NK-92 (cell line): ENCODE measurements around the gene KLHL5.

ENCODE experiments used
- DNase-seq: peaks from one replicate; lab custom pipeline; 2025; ENCODE audit not compliant: unreplicated experiment; lab: John Stamatoyannopoulos, UW

The KLHL5 gene

GRCh38 chr4:39044364-39044955 lies 17.6 kb upstream of the KLHL5 start:
- peak; percentile 69 for DNase-seq

DNA sequence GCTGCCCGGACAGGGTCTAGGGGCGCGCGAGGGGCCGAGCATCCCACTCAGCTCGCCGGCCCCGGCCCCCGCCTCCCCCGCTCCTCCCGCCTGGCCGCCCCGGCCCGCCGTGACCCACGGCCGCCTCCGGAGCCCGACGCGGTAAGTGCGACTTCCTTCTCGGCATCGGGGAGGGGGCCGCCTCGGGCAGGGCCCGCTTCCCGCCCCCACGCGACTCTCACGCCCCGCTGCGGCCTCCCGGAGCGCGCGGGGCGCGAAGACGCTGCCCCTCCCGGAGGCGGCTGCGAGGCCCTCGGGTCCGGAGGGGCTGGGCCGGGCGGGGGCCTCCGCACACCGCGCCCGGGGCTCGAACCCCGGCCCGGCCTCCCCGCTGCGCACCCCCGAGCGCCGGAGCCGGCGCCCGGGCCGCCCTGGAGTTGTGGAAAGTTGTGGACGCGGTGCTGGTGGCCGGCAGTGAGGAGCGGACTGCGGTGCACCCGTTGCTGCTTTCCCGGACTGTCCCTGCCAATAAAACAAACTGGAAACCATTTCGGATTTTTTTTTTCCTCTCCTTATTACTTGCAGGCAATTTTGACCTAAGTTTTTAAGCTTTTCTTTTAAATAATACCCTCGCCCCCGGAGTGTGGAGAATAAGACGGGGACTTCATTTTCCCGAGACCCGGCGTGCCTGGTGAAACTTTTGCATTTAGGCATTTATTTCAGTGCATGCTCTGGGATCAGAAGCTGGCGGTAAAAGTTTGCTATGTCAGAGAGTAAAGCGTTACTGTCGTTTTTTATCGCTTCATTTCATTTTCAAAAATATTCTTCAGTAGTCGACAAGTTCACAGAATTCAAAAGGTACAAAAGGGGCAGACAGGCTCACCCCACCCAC lies 16.8 kb upstream of the KLHL5 start:
- no peak for DNase-seq

DNA sequence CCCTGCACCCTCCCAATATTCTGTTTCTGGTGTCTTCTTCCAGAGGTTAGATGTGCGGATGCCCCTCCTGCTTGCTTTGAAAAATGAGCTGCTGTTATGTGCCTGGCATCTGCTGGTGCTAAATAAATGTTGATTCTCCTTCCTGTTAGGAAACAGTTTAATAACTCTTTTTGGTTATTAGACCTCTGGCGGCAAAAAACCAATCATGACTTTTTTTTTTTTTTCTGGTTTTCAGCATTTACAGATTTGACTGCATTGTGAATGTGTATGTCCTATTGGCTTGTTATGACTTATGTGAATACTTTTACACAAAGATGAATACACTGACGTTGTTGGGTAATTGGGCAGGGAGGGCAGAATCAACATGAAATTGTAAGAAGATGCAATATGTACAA lies 16.2 kb upstream of the KLHL5 start:
- no peak for DNase-seq

DNA sequence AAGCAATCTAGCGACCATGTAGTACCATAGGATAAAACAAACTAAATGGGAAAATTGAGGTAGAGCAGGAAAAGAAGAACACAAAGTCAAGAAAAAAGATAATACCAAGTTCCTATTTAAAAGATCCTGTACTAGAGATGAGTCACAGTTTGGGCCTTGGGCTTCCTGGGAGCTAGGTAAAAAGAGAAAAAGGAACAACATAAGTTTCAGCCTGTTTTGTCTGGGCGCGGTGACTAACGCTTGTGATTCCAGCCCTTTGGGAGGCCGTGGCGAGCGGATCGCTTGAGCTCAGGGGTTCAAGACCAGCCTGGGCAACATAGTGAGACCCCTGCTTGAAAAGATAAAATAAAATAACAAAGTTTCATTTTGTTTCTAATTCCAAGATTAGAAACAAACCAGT lies 15.8 kb upstream of the KLHL5 start:
- DNase-seq: no peak

DNA sequence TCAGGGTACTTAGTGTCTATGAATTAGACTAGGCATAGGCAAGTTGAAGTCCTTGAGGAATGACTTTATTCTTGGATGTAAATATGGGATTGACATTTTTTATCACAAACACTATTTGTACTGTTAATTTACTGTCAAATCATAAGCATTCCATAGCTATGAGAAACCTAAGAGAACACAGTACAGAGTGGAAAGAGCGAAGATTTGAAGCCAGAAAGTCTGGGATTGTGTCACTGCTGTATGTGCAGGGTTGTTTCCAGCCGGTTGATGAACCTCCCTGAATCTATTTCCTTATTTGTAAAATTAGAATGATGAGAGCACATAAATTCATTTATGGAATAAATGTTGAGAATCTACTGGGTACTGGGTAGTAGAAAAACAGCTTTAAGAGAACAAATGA lies 14.4 kb upstream of the KLHL5 start:
- no peak for DNase-seq

DNA sequence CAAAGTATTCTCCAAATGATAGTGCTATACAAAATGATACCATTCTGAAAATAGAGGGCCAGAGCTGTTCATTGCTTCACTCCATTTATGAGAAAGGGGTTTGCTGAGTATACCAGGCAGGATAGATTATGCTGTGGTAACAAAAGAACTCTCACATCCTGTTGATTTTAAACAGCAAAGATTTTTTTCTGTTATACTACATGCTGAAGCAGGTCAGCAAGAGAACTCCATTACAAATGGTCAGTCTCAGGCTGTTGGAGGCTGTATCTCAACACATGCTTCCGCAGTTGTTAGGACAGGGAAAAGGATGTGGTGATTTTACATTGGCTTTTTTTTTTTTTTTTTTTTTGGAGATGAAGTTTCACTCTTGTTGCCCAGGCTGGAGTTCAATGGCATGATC lies 13.7 kb upstream of the KLHL5 start:
- DNase-seq: no peak

- no peak for DNase-seq
Observed at GRCh38 chr4:39050590-39050989, 11.4 kb upstream of the KLHL5 start.

- DNase-seq: no peak
Observed at GRCh38 chr4:39051492-39051891, 10.5 kb upstream of the KLHL5 start.

DNA sequence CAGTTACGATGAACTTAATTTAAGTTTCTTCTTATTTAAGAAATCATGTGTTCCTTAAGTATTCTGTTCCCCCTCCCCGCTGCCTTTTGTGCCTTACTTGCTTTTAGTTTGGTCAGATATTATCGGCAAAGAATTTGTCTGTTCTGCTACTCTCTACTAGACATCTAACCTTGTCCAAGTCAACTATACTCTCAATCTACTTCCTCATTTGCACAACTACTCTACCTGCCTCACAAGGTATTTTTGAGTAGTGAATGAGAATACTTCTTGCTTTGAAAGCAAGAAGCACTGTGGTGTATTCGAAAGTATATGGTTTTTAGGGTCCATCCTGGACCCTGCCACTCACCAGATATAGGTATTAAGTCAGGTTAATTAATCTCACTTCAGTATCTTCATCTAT lies 8.0 kb upstream of the KLHL5 start:
- no peak for DNase-seq

DNA sequence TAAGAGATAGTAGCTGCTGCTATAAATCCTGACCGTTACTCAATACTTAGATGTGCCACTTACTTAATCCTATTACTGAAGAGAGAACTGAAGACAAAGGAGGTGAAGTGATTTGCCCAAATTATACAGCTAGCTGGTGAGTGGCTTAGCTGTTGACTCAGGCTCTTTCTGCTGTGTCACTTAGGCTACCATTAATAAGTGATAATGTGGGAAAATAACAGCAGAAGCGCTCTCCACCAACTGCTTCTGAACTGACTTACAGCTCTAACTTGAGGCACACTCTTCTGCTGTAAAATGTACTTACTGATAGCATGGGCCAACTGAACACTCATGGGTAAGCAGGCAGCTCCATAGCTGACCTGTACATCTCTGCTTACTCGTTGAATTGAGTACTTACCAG lies 7.5 kb upstream of the KLHL5 start:
- DNase-seq: no peak

DNA sequence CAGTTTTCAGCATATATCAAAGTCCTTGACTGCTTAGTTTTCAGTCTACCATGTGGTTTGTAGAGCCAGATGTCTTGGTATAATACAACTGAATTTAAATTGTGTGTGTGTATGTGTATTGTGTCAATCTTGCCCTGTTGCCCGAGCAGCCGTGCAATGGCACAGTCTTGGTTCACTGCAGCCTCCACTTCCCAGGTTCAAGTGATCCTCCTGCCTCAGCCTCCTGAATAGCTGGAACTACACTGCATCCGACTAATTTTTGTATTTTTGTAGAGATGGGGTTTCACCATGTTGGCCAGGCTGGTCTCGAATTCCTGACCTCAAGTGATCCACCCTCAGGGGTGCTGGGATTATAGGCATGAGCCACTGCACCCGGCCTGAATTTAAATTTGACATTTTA lies 6.0 kb upstream of the KLHL5 start:
- DNase-seq: no peak

- no peak for DNase-seq
Observed at GRCh38 chr4:39061457-39061856, 575 bp upstream of the KLHL5 start.

DNA sequence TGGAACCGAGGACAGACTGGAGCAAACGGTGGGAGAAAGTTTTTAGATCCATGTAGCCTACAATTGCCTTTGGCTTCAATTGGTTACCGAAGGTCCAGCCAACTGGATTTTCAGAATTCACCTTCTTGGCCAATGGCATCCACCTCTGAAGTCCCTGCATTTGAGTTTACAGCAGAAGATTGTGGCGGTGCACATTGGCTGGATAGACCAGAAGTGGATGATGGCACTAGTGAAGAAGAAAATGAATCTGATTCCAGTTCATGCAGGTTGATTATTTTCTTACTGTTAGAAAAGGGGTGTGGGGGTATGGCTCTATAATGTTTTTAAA lies 702 bp downstream of the KLHL5 start:
- DNase-seq: no peak

- DNase-seq: no peak
Observed at GRCh38 chr4:39063430-39063829, 1.4 kb downstream of the KLHL5 start.

GRCh38 chr4:39066371-39066770 lies 4.3 kb downstream of the KLHL5 start:
- DNase-seq: no peak

DNA sequence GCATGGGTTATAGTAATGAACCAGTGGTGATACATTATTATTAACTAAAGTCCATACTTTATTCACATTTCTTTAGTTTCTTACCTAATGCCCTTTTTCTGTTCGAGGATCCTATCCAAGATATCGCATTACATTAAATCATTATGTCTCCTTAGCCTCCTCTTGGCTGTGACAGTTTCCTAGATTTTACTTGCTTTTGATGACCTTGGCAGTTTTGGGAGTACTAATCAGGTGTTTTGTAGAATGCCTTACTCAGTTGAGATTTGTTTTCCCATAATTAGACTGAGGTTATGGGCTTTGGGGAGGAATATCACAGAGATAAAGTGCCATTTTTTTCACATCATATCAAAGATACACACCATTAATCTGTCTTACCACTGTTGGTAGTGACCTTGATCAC lies 5.0 kb downstream of the KLHL5 start:
- DNase-seq: no peak

GRCh38 chr4:39067451-39067850 lies 5.4 kb downstream of the KLHL5 start:
- no peak for DNase-seq

- no peak for DNase-seq
Observed at GRCh38 chr4:39068907-39069306, 6.9 kb downstream of the KLHL5 start.

GRCh38 chr4:39078829-39079228 lies 16.8 kb downstream of the KLHL5 start:
- DNase-seq: no peak

DNA sequence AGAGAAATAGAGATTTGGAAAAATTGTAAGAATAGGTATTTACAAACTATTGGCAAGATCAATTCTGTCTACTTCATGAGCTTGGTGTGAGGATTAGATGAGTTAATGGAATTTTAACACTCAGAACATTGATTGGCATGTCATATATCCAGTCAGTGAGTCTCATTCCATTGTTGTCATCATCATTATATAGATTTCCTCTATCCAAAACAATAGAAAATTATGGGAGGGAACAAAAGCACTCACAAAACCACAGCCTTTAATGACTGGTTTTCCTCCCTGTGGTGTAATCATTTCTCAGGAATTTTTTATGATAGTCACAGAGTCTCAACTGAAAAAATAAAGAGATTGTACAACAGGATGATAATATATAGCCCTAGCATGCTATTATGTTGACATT lies 21.1 kb downstream of the KLHL5 start:
- no peak for DNase-seq

DNA sequence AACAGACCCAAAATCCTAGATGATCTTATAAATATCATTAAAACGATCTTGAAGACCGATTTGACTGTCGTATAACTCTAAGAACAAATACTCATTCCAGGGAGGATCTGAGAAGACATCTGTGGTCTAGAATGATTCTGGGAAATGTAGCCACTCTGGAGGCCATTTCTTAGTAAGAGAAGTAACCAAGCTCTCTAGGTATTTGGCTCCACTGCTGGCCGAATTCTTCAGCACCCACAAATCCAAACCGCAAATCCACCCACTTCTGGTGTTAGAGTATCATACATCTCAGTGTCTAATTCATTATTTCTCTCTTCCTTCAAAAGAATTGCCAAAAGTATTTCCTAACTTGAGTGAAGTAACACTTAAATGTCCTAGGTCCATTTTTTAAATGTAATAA lies 23.9 kb downstream of the KLHL5 start:
- DNase-seq: no peak

GRCh38 chr4:39096847-39097246 lies 34.8 kb downstream of the KLHL5 start:
- no peak for DNase-seq

GRCh38 chr4:39097290-39097689 lies 35.3 kb downstream of the KLHL5 start:
- DNase-seq: no peak
